Transverse colon (tissue), 4 donors: Measurements from ENCODE around the gene DEDD.

Experiments used
- CTCF ChIP-seq, 5 experiments: fragments of 200-600 bp in 3 of 5; fragments of 450-650 bp in 2 of 5; sonication (generic) in 3 of 5; IDR thresholded peaks; 1 replicate in 2 of 5; 2 replicates in 3 of 5; pipeline ENCODE4 v1.5.1; 2016 to 2017; ENCODE audit warnings: antibody characterized with exemption in 5 of 5, inconsistent platforms in 3 of 5, mild to moderate bottlenecking in 2 of 5, moderate library complexity in 1 of 5
- EP300 ChIP-seq: sonication (generic); formaldehyde crosslinking; IDR thresholded peaks from one replicate; pipeline ENCODE4 v1.6.1; 2017; ENCODE audit warnings: antibody characterized with exemption, low read depth
- POLR2AphosphoS5 ChIP-seq, 3 donors: sonication (generic); formaldehyde crosslinking; IDR thresholded peaks; one replicate each; pipeline ENCODE4 v1.6.1; 2016; ENCODE audit warnings: antibody characterized with exemption in 3 of 3

- no peak for TF ChIP-seq CTCF (IDR thresholded peaks at IDR 0.05)
- no peak for TF ChIP-seq EP300
- TF ChIP-seq POLR2AphosphoS5 (IDR thresholded peaks at IDR 0.05): no peak
Measured at GRCh38 chr1:161161652-161162051, 29.2 kb upstream of the DEDD start.
